Ascending aorta (tissue), 2 donors: ENCODE results near the gene UBE3C. TPM values are rescaled to one million over a fixed set of nuclear protein-coding genes. Genes with fewer than 3 reads are reported as not detected.
"Not testable (repeated sequence)": the region's sequence is repeated elsewhere in the genome, so short reads cannot be mapped to it uniquely, and the experiment has no call there.

Experiments
- DNase-seq, 2 donors: peaks; one replicate each; pipeline ENCODE4 v3.0.0-alpha.2; 2019; ENCODE audit warnings: low spot score in 2 of 2
- H3K27ac ChIP-seq, 2 donors: fragments of 200-600 bp; sonication (generic); one replicate each; pipeline ENCODE4 v1.5.1; 2016 to 2017; ENCODE audit warnings: mild to moderate bottlenecking in 1 of 2
- H3K27me3 ChIP-seq: fragments of 200-600 bp; sonication (generic); one replicate; pipeline ENCODE4 v1.5.1; 2017
- H3K36me3 ChIP-seq, 2 donors: fragments of 200-600 bp; sonication (generic); one replicate each; pipeline ENCODE4 v1.5.1; 2016
- H3K4me1 ChIP-seq, 2 donors: fragments of 200-600 bp; sonication (generic); one replicate each; pipeline ENCODE4 v1.5.1; 2016 to 2017; ENCODE audit warnings: mild to moderate bottlenecking in 1 of 2
- H3K4me3 ChIP-seq, 2 donors: fragments of 200-600 bp; sonication (generic); one replicate each; pipeline ENCODE4 v1.5.1; 2016 to 2017; ENCODE audit warnings: mild to moderate bottlenecking in 1 of 2
- H3K9me3 ChIP-seq, 2 donors: fragments of 200-600 bp; sonication (generic); one replicate each; pipeline ENCODE4 v1.5.1; 2016
- CTCF ChIP-seq, 3 experiments: fragments of 200-600 bp in 2 of 3; fragments of 450-650 bp in 1 of 3; sonication (generic) in 2 of 3; IDR thresholded peaks; one replicate each; pipeline ENCODE4 v1.5.1; 2016 to 2019; ENCODE audit warnings: antibody characterized with exemption in 3 of 3, mild to moderate bottlenecking in 1 of 3, moderate library complexity in 1 of 3
- intact Hi-C: fragments of 100-400 bp; cut with DNase I; formaldehyde crosslinking; loops from one replicate; pipeline ENCODE4 v1.15.1; 2023
- total RNA-seq: library from RNA; depleted of rRNA; stranded (reverse); fragments of >200 nt; gene quantifications from one replicate; pipeline ENCODE4 v1.1.0, GENCODE V29; 2016

The UBE3C gene
- total RNA-seq, 1 donor from 2014 or later: 31.7 TPM

DNA sequence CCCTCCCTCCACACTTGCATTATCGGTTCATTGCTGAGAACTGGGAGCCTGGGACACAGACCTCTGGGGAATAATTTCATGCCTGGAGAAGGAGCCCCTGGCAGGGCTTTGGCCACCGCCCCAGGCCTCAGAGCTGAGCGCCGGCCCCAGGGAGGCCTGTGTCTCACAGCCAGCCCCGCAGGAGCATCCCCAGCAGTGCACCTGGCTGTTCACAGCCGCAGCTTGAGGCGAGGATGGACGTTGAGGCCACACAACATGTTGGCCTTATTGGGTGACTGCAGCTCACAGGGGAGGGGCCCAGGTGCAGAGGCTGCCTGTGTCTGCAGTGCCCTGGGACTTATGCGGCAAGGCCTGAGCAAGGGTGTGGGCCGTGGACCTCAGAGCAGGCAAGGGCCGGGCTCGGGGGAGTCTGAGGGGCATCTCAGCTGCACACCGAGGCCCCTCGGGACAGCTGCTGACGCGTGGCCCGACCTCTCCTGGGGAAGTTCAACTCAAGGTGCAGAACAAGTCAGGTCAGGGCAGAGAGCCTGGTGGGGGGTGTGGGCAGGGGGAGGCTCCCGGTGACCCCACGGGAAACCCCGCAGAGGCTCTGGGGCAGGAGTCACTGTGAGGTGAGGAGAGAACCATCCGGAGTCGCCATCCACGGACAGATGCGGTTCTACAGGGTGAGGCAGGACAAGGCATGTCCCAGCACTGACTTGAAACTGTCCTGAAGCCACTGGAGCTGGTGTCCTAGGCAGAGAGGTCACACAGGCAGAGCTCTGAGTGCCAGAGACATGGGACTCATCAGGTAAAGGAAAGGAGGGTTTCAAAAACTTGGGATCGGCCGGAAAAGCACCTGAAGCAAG, 13.1 kb upstream of the UBE3C start:
- no peak for DNase-seq
- no peaks in the 10 kb centered on the region for H3K27me3 ChIP-seq
- H3K4me1 ChIP-seq: no peaks in the 10 kb centered on the region
- no peaks in the 10 kb centered on the region for H3K36me3 ChIP-seq
- no peaks in the 10 kb centered on the region for H3K9me3 ChIP-seq
- H3K27ac ChIP-seq: no peak overlapping the region
- intact Hi-C loops: no loop called here
- no peak overlapping the region for H3K4me3 ChIP-seq
- TF ChIP-seq CTCF (IDR thresholded peaks at IDR 0.05): no peak

DNA sequence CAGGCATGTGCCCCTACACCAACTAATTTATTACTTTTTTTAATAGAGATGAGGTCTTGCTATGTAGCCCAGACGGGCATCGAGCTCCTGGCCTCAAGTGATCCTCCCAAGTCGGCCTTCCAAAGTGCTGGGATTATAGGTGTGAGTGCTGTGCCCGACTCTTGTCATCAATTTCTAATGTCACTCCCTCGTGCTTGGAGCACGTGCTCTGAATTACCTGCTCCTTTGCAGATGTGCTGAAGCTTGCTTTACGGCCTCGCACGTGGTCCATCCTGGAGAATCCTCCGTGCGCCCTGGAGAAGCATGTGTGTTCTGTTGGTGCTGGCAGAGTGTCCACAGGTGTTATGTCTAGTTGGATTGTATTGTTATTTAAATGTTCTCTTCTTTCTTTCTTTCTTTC, 11.8 kb upstream of the UBE3C start:
- DNase-seq: no peak
- TF ChIP-seq CTCF (IDR thresholded peaks at IDR 0.05): no peak

GRCh38 chr7:157129200-157129599, 9.5 kb upstream of the UBE3C start:
- intact Hi-C loops: no loop called here
- Histone ChIP-seq H3K27ac (no peak overlapping the region), H3K4me3 (no peak overlapping the region), H3K9me3 (no peaks in the 10 kb centered on the region), H3K27me3 (no peaks in the 10 kb centered on the region), H3K4me1 (no peaks in the 10 kb centered on the region), H3K36me3 (no peaks in the 10 kb centered on the region)
- no peak for TF ChIP-seq CTCF (IDR thresholded peaks at IDR 0.05)
- no peak for DNase-seq

More for the DNA sequence above, 11.8 kb upstream of the UBE3C start:
- no peak overlapping the region for H3K27ac ChIP-seq
- H3K4me1 ChIP-seq: no peaks in the 10 kb centered on the region
- intact Hi-C loops: no loop called here
- H3K4me3 ChIP-seq: no peak overlapping the region
- H3K9me3 ChIP-seq: no peaks in the 10 kb centered on the region
- H3K27me3 ChIP-seq: no peaks in the 10 kb centered on the region
- H3K36me3 ChIP-seq: no peaks in the 10 kb centered on the region

- Histone ChIP-seq H3K9me3 (no peaks in the 10 kb centered on the region), H3K27ac (no peak overlapping the region), H3K36me3 (no peaks in the 10 kb centered on the region), H3K4me1 (no peaks in the 10 kb centered on the region), H3K27me3 (no peaks in the 10 kb centered on the region), H3K4me3 (no peak overlapping the region)
- intact Hi-C loops: no loop called here
- TF ChIP-seq CTCF (IDR thresholded peaks at IDR 0.05): no peak
- DNase-seq: no peak
These were observed 8.7 kb upstream of the UBE3C start for GRCh38 chr7:157129907-157130460.

DNA sequence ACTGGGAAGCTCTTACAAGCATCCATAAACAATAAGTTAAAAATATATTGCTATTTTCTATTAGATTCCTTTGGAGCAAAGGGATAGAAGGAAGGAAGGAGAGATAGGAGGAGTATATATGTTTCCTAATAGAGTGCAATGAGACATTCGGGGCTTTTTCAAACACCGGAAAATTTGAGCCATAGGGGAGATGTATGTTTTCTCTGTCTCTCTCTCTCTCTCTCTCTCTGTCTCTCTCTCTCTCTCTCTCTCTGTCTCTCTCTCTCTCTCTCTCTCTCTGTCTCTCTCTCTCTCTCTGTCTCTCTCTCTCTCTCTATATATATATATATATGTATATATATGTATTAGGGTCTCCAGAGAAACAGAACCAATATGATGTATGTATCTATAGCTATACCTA, 7.9 kb upstream of the UBE3C start:
- H3K4me1 ChIP-seq, H3K27me3 ChIP-seq, H3K4me3 ChIP-seq, DNase-seq, H3K9me3 ChIP-seq, intact Hi-C loops, H3K36me3 ChIP-seq, H3K27ac ChIP-seq: not testable (repeated sequence)

GRCh38 chr7:157132796-157133195, 5.9 kb upstream of the UBE3C start:
- DNase-seq: no peak
- no peak overlapping the region for H3K4me3 ChIP-seq
- intact Hi-C loops: no loop called here

More at GRCh38 chr7:157132796-157133195, 5.9 kb upstream of the UBE3C start:
- Histone ChIP-seq H3K36me3 (no peaks in the 10 kb centered on the region), H3K9me3 (no peaks in the 10 kb centered on the region), H3K4me1 (peaks cover 0 to 2% of the 10 kb centered on the region in 2 donors), H3K27me3 (no peaks in the 10 kb centered on the region), H3K27ac (no peak overlapping the region)
- no peak for TF ChIP-seq CTCF (IDR thresholded peaks at IDR 0.05)
